ENCODE results near the gene CDON.

The CDON gene

DNA sequence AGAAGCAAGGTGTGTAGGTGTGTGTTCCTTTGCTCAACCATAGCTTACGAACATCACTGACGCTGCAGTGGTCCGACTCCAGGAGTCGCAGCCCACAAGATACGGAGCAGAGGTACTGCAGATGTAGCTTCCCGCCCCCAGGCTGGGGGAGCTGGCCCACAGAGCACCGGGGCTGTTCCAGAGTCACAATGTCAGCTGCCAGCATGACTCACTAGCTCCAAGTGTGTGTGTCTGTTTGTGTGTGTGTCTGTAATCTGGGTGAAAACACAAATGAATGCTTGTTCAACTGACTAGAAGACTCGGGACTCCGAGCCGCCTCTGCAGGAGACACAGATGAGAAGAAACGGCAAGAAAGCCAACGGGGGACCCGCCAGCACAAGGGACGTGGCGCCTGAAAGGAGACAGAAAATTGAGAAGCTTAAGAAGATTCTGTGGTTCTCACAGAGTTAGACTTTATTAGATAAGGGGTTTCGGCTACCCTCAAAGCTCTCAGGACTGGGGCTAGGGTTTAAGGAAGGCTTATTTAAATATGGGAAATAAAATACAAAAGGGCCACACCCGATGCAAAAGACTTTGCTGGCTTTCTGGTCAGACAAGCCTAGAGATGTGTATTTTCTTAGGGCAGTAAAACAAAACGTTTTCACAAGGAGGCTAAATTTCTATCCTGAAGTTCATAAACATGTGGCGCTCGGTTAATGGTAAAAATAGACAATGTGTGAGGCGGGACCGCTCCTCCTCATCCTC lies 106.1 kb downstream of the CDON start:
- no peak for DNase-seq (ENCODE audit: low read depth)

DNA sequence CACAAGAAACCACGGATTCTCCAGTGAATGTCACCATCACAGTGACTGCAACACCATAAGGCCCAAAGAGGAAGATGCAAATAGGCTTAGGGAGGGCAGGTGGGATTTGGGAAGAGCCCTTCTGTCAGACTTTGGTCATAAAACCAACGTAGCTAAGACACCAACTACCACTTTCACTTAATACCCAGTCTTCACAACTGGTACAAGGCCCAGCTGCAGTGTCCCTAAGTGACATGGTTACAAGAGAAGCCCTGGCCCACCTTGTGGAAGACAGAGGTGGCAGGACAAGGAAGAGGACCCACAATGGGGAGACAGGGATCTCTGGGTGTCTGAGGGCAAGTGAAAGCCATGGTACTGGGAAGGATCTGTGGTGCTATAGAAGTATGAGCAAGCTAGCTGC lies 106.8 kb downstream of the CDON start:
- DNase-seq (ENCODE audit: low read depth): no peak

DNA sequence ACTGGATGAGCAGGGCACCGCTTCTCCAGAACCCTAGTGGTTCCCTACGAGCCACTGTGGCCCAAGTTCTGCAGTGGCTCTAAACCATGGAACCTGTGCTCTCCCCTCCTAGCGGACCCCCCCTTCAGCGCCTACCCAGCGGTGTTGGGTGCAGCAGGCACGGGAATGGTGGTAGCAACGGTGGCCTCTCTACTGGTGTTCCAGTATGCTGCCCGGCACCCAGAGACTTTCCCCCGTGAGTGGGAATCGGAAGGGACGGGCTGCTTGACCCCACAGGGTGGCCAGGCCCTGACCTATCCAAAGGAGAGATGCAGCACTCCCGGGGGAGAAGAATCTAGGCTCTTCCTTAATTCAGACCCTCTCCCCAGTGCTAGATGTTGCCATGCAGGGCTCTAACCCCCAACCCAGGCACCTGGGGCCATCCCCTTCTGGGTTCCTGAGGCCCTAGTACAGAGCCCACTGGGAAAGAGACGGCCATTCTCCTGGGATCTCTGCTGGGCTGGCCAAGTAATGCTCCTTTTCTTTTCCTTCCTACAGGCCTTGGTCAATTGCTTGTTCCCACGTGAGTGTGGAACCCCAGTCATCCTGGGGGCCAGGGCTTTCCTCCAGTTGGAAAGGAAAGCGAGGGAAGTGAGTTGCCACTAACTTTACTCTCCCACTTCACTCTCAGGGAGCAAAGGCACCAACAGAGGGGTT lies 107.6 kb downstream of the CDON start:
- DNase-seq (ENCODE audit: low read depth): no peak

DNA sequence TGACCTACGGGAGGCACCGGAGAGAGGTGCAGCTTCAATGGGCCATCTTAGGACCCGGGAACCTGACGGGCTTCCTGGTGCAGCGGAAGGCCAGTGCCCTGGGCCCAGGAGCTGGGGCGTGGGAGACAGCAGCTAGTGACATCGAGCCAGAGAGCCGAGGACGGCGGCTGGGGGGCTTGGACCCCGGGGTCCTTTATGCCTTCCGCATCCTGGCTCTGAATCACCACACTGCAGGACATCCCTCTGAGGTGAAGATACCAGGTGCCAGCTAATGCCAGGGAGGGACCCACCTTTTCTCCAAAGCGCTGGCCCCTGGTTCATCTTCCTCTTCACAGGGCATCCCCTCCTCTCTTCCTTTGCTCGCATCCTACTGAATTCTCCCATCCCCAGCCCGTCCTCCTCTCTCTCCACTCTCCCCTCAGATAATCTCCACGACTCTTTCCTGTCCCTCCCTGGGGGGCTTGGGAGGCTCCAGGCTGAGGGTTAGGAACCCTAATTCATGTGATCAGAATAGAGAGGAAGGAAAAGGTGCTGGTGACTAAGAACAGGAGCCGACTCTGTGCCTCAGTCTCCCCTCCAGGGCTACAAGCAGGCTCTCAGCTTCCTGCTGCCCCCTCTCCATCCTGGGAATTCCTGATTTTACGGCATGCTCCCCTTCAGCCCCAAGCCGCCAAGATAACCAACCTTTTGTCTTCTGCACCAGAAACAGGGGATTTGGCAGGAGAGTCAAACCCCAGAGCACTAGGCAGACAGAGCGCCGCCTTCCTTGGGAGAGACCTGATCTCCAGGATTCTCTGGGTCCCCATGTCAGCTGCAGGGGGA lies 108.3 kb downstream of the CDON start:
- DNase-seq (ENCODE audit: low read depth): no peak

DNA sequence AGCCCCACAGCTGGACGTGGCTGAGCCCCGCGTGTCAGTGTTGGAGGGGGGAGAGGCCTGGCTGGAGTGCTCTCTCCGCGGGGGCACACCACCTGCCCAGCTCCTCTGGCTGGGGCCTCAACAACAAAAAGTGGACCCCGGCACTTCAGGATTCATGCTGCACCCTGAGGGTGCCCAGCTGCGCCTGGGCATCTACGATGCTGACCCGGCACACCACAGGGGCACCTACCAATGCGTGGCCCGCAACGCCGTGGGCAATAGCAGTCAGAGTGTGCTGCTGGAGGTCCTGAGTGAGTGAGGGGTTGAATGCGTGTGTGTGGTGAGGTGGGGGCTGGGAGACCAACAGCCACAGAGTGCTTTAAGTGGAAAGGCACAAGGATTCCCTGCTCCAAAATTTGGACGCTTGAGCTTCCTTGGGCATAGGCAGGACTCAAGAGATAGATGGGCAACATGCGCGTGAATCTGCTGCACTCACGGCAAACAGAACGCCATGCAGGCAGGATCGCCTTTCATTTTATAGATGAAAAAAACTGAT lies 109.2 kb downstream of the CDON start:
- DNase-seq (ENCODE audit: low read depth): no peak

DNA sequence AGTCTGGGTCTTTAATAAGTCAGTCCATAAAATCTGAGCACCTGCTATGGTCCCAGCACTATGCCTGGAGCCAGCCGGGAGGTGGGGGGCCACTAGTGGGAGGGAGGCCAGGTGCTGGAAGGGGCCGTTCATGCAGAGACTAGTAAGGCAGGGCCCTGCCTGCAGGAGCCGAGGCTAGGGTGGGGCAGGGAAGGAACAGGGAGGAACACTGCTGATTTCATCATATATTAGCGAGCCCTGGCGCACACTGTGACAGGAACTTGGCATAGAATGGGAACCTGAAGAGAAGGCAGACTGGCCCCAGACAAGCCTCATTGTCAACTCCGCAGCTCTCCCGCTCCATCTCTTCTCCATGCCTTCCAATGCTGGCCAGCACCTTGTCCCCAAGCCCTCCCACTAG lies 109.7 kb downstream of the CDON start:
- no peak for DNase-seq (ENCODE audit: low read depth)

DNA sequence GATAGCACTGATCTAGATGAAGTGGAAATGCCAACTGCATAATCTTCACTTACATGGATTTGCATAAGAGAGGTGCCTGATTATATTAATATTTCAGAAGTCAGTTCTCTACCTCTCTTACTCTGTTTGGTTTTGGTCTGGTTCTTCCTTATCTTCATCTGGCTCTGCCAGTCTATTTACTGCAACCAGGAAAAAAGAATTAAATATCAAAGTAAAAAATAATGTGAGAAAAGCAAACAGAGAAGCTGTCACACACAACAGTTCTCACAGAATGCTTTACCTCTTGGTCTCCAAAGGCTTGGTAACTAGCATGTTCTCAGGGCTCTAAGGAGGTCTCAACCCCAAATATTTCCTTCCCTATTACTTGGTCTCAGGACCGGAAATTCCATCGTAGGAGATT lies 110.1 kb downstream of the CDON start:
- no peak for DNase-seq (ENCODE audit: low read depth)

DNA sequence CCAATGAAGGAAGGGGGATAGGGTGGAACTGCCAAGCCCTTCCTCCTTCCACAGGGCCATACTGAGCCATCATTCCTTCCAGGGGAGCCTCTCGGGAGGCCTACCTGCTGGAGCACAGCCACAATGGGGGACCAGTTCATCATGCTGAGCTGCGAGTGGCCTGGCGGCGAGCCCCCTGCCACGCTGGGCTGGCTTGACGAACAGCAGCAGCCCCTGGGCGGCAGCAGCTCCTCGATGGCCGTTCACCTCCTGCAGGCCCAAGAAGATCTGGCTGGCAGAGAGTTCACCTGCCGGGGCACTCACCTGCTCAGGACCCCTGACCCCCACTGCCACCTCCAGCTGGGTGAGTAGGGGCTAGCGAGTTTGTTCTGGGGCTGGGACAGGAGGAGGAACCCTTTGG lies 110.9 kb downstream of the CDON start:
- DNase-seq (ENCODE audit: low read depth): no peak

DNA sequence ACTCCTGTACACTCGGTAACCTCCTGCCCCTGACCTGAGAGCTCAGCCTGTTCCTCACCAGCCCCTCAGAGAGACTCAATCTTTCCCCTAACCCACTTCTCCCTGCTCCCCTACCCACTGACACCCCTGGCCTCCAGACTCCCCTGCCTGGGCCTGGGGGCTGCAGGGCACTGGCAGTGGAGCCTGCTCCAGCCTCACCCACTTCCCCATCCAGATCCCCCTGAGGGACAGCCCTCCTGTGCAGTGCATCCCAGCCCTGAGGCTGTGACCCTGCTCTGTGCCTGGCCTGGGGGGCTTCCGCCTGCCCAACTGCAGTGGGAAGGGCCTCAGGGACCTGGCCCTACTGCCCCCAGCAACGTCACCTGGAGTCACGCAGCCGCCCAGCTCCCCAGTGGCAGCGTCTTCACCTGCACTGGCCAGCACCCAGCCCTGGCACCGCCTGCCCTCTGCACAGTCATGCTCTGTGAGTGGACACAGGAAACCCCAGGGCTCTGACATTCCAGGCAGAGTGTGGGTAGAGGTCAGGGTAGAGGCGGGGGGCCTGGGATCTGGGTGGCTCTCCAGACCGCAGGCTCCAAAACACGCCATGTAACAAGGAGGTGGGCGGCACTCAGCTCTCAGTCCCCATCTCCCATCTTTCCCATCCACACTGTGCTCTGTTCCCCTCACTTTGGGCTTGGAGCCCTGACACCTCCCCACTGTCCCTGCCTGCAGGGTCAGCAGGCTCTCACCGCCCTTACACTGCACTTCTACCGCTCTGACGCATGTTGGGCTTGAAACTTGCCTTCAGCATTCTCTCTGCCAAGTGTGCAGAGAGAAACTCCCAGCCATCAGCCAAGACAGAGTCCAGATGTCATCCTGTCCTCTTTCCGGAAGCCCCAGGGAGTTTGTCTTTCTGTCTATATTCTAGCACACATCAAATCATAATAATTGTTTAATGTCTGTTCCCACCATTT lies 111.7 kb downstream of the CDON start:
- no peak for DNase-seq (ENCODE audit: low read depth)

DNA sequence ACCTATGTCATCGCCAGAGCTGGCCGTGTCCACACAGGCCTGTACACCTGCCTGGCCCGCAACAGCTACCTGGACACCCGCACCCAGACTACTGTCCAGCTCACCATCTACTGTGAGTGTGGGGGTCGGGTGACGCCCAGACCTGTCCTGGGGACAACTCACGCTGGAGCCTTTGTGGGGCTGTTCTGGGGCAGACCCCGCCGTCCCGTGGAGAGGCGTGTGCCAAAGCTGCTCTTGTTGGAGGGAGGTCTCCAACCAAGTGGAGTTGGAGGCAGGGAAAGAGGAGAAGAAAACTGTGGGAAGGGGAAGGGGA lies 112.5 kb downstream of the CDON start:
- DNase-seq (ENCODE audit: low read depth): no peak

DNA sequence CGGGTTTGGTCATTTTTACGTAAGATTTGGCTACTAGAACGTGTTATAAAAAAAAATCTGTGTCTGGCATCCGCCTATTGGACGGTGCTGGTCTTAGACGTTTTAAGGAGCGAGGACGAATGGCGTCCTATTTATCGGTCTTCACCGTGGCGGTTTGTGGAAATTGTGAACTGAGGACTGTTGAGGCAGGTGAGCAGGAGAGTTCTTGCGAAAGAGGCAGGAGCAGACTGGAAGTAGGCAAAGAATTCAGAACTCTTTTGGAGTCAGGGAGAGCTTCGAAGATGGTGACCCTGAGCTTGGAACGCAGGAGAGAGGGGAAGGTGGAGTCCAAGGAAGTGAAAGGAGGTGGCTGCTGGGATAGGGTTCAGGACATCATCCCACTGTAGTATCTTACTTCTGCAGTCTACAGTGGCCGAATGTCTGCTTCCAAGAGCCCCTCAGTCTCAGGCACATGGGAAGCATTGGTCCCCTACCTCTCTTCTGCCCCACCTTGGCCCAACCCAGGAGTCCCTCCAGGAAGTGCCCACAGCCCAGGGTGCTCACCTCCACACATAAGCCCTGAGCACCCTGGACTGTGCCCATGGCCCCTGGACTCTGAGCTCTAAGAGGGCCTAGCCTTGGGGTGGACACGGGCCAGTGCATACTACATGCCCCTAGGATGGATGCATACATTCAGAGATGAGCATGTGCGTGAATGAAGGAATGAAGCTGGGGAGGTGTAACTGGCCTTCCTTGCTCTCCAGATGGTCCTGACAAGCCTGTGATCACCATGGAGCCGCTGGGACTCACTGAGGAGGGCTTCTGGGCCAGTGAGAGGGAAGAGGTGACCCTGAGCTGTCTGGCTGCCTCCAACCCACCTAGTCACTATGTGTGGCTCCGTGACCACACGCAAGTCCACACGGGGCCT lies 113.1 kb downstream of the CDON start:
- DNase-seq (ENCODE audit: low read depth): no peak

DNA sequence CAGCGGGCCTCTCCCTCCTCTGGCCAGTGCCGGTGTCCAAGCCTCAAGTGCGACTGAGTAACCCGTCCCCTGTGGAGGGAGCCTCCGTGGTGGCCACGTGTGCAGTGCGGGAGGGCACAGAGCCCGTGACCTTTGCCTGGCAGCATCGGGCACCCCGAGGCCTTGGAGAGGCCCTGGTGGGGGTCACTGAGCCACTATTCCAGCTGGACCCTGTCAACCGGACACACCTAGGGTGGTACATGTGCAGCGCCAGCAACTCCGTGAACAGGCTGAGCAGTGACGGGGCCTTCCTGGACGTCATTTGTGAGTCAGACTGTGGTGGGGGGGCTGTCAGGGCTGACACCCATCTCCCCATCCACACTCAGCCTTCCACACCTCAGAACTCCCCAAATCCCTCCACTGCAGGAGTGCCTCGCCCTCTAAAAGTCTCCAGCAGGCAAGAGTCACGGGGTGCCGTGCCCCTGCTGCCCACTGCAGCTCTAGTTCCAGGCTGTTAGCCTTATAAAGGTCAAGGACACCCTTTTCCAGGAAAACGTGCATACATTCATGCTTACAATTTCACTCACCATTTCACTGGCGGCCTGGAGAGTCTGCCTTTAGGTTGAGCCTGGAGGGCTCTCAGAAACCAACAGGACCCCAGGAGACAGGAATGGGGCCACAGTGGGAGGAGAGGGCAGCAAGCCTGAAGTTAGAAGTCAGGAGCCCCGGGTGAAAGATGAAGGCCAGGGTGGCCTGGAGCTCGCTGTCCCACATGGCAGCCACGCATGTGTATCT lies 114.2 kb downstream of the CDON start:
- DNase-seq (ENCODE audit: low read depth): no peak

DNA sequence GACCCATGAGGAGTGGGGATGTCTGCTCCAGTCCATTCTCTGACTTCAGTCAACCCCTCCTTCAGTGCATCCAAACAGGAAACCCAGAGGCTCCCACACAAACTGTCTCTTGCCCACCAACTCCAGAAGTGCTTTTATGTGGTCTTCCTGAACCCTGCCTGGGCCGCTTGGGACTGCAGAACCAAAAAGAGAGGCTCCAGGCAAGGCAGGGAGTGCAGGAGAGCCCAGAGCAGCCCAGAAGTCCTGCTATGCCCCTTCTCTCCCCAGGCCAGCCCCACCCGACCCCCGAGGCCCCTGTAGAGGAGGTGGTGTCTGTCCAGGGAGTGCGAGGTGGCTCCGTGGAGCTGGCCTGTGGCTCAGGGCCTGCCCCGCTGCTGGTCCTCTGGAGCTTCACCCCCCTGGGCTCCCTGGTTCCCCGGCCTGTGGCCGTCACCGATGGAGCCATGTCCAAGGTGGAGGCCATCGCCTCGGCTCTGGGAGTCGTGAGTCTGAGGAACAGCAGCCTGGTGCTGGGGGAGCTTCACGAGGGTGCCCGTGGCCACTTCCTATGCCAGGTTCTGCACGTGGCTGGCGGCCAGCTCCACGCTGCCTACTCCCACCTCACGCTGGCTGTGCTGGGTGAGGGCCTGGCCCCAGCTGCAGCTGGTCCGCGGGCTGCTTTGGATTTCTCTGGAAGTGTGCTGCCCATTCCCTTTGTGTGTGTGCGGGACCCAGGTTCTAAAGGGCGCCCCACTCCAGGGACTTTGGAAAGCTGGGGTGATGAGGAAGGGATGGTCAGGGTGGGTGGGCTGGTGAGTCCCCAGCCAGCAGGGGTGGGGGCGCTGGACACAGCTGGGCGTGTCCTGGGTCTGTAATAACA lies 115.0 kb downstream of the CDON start:
- DNase-seq (ENCODE audit: low read depth): no peak

DNA sequence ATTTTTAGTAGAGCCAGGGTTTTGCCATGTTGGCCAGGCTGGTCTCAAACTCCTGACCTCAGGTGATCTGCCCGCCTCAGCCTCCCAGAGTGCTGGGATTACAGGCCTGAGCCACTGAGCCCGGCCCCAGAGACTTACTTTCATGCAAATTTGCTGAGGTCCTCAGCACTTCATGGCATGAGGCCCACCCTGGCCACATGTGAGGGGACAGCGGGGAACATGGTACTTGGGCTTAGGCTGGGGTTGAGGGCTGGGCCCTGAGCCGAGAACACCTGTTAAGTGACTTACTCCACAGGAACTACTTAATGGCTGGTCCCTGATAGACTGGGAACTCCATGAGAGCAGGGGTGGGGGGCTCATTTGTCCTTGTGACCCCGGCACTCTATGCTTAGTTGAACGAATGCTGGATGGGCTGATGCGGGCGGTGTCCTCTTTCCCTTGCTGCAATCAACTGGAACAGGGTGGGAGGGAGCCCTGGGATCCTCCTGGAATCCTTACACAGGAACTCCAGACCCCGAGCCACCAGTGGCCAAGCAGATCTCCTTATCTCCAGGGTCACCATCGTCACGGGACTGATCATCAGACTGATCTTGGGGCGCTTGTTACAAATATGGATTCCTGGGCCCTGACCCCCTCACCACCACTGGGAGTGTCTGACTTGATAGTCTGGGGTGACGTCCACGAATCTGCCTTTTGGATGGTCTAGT lies 115.8 kb downstream of the CDON start:
- DNase-seq (ENCODE audit: low read depth): no peak

DNA sequence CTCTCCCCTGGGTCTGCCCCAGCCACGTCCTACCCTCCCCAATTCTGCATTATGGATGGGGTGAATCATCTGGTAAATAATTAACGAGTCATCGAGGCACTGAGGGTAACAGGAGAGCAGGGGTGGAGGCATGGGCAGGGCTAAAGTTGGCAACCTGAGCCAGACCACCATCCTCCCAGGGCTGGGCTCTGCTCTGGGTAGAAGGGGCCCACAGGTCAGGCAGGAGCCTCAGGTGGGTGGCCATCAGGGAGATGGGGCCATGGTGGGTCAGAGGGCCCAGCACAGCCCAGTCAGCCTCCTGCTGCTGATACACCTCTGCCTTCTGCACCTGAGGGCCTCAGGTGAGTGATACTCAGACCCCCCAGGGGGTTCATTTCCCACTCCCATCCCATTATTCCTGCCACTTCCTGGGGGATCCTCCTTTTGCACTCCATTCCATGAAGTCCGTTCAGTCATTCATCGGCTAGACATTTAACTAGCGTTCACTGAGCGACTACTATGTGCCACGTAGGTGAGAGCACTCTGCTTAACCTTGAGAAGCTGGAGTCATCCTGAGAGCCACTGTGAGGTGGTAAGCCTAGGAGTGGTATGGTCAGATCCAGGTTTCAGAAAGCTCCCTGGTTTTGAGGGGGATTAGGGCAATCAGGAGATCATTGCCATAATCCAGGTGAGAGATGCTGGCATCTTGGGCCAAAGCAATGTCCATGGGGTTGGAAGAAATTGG lies 116.7 kb downstream of the CDON start, which contains the start of gene VSIG10L2:
TSS of gene VSIG10L2 (plus strand) at position 248 of the 724 bp plus-strand sequence. CDS start at position 260, 12 bp downstream.
- no peak for DNase-seq (ENCODE audit: low read depth)

DNA sequence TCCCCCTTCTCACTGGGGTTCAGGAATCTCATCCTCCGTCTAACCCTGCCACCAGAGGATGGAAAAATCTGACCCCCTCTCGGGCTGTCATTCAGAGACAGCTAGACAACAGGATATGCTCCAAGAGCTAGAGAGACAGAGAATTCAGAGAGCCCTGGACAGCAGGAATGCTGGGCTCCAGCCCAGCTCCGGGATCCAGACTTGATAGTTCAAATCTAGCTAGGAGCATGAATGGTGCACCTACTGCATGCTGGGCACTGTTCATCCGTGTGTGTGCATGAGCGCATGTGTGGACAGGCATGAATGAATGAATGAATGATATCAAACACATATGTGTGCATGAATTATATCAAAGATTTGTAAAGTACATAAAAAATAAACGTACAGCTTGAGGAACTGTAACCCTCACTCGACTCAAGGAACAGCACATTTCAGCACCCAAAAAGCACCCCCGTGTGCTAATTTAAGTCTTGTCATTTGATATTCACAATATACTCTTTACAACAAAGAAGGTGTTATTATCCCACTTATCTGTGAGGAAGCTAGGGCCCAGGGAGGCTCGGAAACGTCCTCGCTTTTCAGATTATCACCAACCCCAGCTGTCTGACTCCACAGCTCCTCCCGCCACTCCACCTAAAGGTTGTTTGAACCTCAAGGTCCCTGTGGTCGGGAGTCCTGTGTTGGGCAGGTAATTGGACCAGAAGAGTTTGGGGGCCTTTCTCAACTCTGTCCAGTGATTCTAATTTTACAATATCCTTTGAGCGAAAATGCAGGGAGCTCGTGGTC lies 117.5 kb downstream of the CDON start:
- DNase-seq (ENCODE audit: low read depth): no peak

Data from GM04503 (cell line).